OCI-LY7 (cell line): ENCODE data around the gene PCED1B. TPM values are rescaled to one million over a fixed set of nuclear protein-coding genes. Genes with fewer than 3 reads are reported as not detected.
A peak's percentile ranks its signal among the peaks of the same experiment; 100 is the strongest.

Experiments
- BruUV-seq: library from RNA; stranded (reverse); fragments of 400-500 nt; replicated peaks from 2 replicates; lab custom pipeline; 2021; lab: Mats Ljungman, UMichigan
- CTCF ChIA-PET: fragments of 300-600 bp; sonication (Branson Sonifier 250); formaldehyde crosslinking; loops from one replicate; lab custom pipeline; 2022; ENCODE audit warnings: antibody characterized with exemption; ENCODE audit not compliant: unreplicated experiment; lab: Charles Lee
- POLR2A ChIA-PET: fragments of 300-600 bp; sonication (Branson Sonifier 250); formaldehyde crosslinking; loops from one replicate; lab custom pipeline; 2022; ENCODE audit warnings: antibody characterized with exemption; lab: Charles Lee
- DNase-seq: peaks from one replicate; pipeline ENCODE4 v3.0.0-alpha.2; 2015; ENCODE audit warnings: low spot score
- H2AFZ ChIP-seq: fragments of 200-600 bp; sonication (generic), shearing (Covaris generic); 2 replicates; pipeline ENCODE4 v1.6.1; 2014; ENCODE audit warnings: mild to moderate bottlenecking, antibody characterized with exemption, low read length, moderate library complexity
- H3K27ac ChIP-seq: fragments of 200-600 bp; sonication (generic); 2 replicates; pipeline ENCODE4 v1.5.1; 2014; ENCODE audit warnings: mixed run types, low read depth, mild to moderate bottlenecking, moderate library complexity, low read length, inconsistent platforms; ENCODE audit not compliant: poor library complexity, severe bottlenecking
- H3K36me3 ChIP-seq: fragments of 200-600 bp; sonication (generic); 2 replicates; pipeline ENCODE4 v1.6.1; 2014; ENCODE audit warnings: mild to moderate bottlenecking, antibody characterized with exemption, low read length, moderate library complexity, mixed read lengths; ENCODE audit not compliant: insufficient read depth
- H3K4me1 ChIP-seq: fragments of 200-600 bp; sonication (generic); 2 replicates; pipeline ENCODE4 v1.5.1; 2014; ENCODE audit warnings: mild to moderate bottlenecking, low read length; ENCODE audit not compliant: insufficient read depth, poor library complexity, severe bottlenecking
- H3K4me2 ChIP-seq: fragments of 200-600 bp; sonication (generic); 2 replicates; pipeline ENCODE4 v1.6.1; 2014; ENCODE audit warnings: mild to moderate bottlenecking, low read length
- H3K4me3 ChIP-seq: fragments of 200-600 bp; sonication (generic); 2 replicates; pipeline ENCODE4 v1.5.1; 2014; ENCODE audit warnings: mild to moderate bottlenecking, low read depth, low read length; ENCODE audit not compliant: poor library complexity, severe bottlenecking
- H3K79me2 ChIP-seq: fragments of 200-600 bp; sonication (generic); 2 replicates; pipeline ENCODE4 v1.6.1; 2016; ENCODE audit warnings: low read depth, mild to moderate bottlenecking, low read length, moderate library complexity, mixed read lengths; ENCODE audit not compliant: insufficient read depth
- H3K9me2 ChIP-seq: fragments of 200-600 bp; sonication (generic); 2 replicates; pipeline ENCODE4 v1.6.1; 2016; ENCODE audit warnings: mild to moderate bottlenecking, low read length, mixed read lengths; ENCODE audit not compliant: insufficient read depth
- H3K9me3 ChIP-seq: fragments of 200-600 bp; sonication (generic); 2 replicates; pipeline ENCODE4 v1.6.1; 2014; ENCODE audit warnings: mild to moderate bottlenecking, mixed run types, low read length, mixed read lengths
- H4K20me1 ChIP-seq: fragments of 200-600 bp; sonication (generic); 2 replicates; pipeline ENCODE4 v1.6.1; 2014; ENCODE audit warnings: mild to moderate bottlenecking, antibody characterized with exemption, low read length, moderate library complexity, mixed read lengths; ENCODE audit not compliant: insufficient read depth
- CTCF ChIP-seq: fragments of 200-600 bp; sonication (generic); conservative IDR thresholded peaks from 2 replicates; pipeline ENCODE4 v1.5.1; 2014; ENCODE audit warnings: mild to moderate bottlenecking, antibody characterized with exemption, low read length, moderate library complexity, mixed read lengths
- EZH2phosphoT487 ChIP-seq: fragments of 200-600 bp; sonication (generic); IDR thresholded peaks from 2 replicates; pipeline ENCODE4 v1.6.1; 2018; ENCODE audit warnings: low read depth, borderline replicate concordance, mild to moderate bottlenecking, mixed run types, antibody characterized with exemption, low read length, moderate library complexity, mixed read lengths
- intact Hi-C: fragments of 100-400 bp; cut with micrococcal nuclease; formaldehyde crosslinking; loops from one replicate; pipeline ENCODE4 v1.10.0; 2022; ENCODE audit not compliant: unreplicated experiment
- total RNA-seq, 2 experiments: library from RNA; depleted of rRNA in 1 of 2; stranded (reverse); fragments of >200 nt in 1 of 2; shearing (Covaris generic) in 1 of 2; gene quantifications; 2 replicates each; pipeline ENCODE4 v1.2.3, GENCODE V29; 2014 to 2022

Gene PCED1B
- total RNA-seq, 2 experiments from 2014 or later: 8.4 to 24.3 TPM

GRCh38 chr12:47226199-47226598 lies 146.8 kb downstream of the PCED1B start:
- Histone ChIP-seq H3K27ac (no peak overlapping the region), H3K9me2 (no peaks in the 10 kb centered on the region), H3K4me2 (peak overlapping the region; percentile 94), H3K4me1 (peaks cover 57% of the 10 kb centered on the region), H2AFZ (no peak overlapping the region), H3K79me2 (peaks cover 45% of the 10 kb centered on the region; the same call in 1 of the 2 replicates), H4K20me1 (no peaks in the 10 kb centered on the region), H3K36me3 (peaks cover 6% of the 10 kb centered on the region), H3K9me3 (no peaks in the 10 kb centered on the region), H3K4me3 (no peak overlapping the region)
- ChIA-PET CTCF (interaction anchor here (0.8 kb wide), 2 partner anchors 8 to 19 kb away, joined by 3 read pairs; no protein-coding TSS in a partner anchor), POLR2A (interaction anchor here (0.5 to 2.1 kb wide), 7 partner anchors 9 to 1235 kb away, joined by 3 to 12 read pairs (median 4); no protein-coding TSS in a partner anchor)
- no peak for DNase-seq
- intact Hi-C loops: no loop called here
- TF ChIP-seq EZH2phosphoT487 (no peak), CTCF (no peak)
- BruUV-seq: no TSS peak

- H4K20me1 ChIP-seq: no peaks in the 10 kb centered on the region
- peaks cover 41% of the 10 kb centered on the region for H3K4me1 ChIP-seq
- H3K9me2 ChIP-seq: no peaks in the 10 kb centered on the region
- peaks cover 6% of the 10 kb centered on the region; the same call in 1 of the 2 replicates for H3K36me3 ChIP-seq
- H2AFZ ChIP-seq: no peak overlapping the region
- H3K27ac ChIP-seq: no peak overlapping the region
- no peak overlapping the region for H3K4me3 ChIP-seq
- ChIA-PET CTCF (no interaction called here), POLR2A (interaction anchor here (0.7 to 2.4 kb wide), 4 partner anchors 9 to 21 kb away, joined by 3 to 9 read pairs (median 5); no protein-coding TSS in a partner anchor)
- peaks cover 25% of the 10 kb centered on the region; the same call in 1 of the 2 replicates for H3K79me2 ChIP-seq
- TF ChIP-seq CTCF (no peak), EZH2phosphoT487 (no peak)
- no peak for DNase-seq
- intact Hi-C loops: no loop called here
- BruUV-seq: no TSS peak
- H3K9me3 ChIP-seq: no peaks in the 10 kb centered on the region
- no peak overlapping the region for H3K4me2 ChIP-seq
Measured at GRCh38 chr12:47228802-47229201, 149.4 kb downstream of the PCED1B start.

GRCh38 chr12:47231456-47231855 lies 152.0 kb downstream of the PCED1B start:
- POLR2A ChIA-PET: interaction anchor here (0.7 to 1.3 kb wide), 2 partner anchors 11 to 18 kb away, joined by 4 read pairs; no protein-coding TSS in a partner anchor

More at GRCh38 chr12:47231456-47231855, 152.0 kb downstream of the PCED1B start:
- no peaks in the 10 kb centered on the region for H3K9me2 ChIP-seq
- H3K4me2 ChIP-seq: no peak overlapping the region
- no peak overlapping the region for H3K4me3 ChIP-seq
- H3K79me2 ChIP-seq: peaks cover 5% of the 10 kb centered on the region; the same call in 1 of the 2 replicates
- no peak for TF ChIP-seq CTCF
- TF ChIP-seq EZH2phosphoT487: no peak
- no peak for DNase-seq
- H3K27ac ChIP-seq: no peak overlapping the region
- peaks cover 14% of the 10 kb centered on the region for H3K4me1 ChIP-seq
- peaks cover 23% of the 10 kb centered on the region for H3K36me3 ChIP-seq
- intact Hi-C loops: no loop called here
- no peak overlapping the region for H2AFZ ChIP-seq
- no peaks in the 10 kb centered on the region for H3K9me3 ChIP-seq
- CTCF ChIA-PET: no interaction called here
- no peaks in the 10 kb centered on the region for H4K20me1 ChIP-seq
- BruUV-seq: no TSS peak
